ENCODE results near the gene VPS26A. TPM values are rescaled to one million over a fixed set of nuclear protein-coding genes. Genes with fewer than 3 reads are reported as not detected.

Gene VPS26A
- total and polyA plus RNA-seq, 2 donors (not counting 3 experiments of a cell fraction or from before 2014, with no cell fraction given): 11.7 to 60.3 TPM

DNA sequence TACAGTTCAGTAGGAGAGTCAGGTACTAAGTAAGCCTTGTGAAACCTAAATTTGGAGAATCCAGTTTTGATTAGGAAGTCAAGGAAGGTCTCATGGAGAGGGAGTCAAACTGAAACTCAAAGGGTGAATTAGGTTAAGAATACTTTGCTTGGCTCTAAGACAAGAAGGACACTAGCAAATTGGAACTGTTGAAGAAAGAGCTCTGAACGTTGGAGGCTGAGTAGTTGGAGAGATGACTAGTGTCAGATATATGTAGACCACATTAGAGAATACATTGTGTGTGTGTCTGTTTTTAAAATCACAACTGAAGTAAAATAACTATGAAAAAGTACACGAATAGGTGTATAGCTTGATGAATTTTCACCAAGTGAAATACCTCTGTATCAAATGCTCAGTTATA is 6.3 kb downstream of the VPS26A start:
- Histone ChIP-seq H3K27me3 (ENCODE audit: control insufficient read depth in 2 of 2, insufficient read depth in 2 of 2, low read length in 2 of 2) (no peaks in the 10 kb centered on the region), H2AFZ (ENCODE audit: low read depth, low read length) (no peak overlapping the region), H3K27ac (ENCODE audit: insufficient read depth, low read depth, low read length) (no peak overlapping the region), H3K36me3 (ENCODE audit: control insufficient read depth in 2 of 2, extremely low read depth in 1 of 2, insufficient read depth in 2 of 2, low read length in 2 of 2) (peaks cover 5 to 8% of the 10 kb centered on the region in 2 experiments), H3K9ac (replicated peaks; ENCODE audit: extremely low read depth, insufficient read depth, low read length) (no peak overlapping the region), H3K4me1 (ENCODE audit: control insufficient read depth, extremely low read depth, insufficient read depth, low read length) (peaks cover 7% of the 10 kb centered on the region), H3K4me3 (replicated peaks in 1 of 3; ENCODE audit: insufficient read depth in 1 of 3, low read depth in 1 of 3, low read length in 3 of 3) (no peak overlapping the region), H3K9me3 (replicated peaks; ENCODE audit: control insufficient read depth, insufficient read depth, low read length) (no peaks in the 10 kb centered on the region), H4K20me1 (replicated peaks; ENCODE audit: control insufficient read depth, extremely low read depth, insufficient read depth, low read length) (peaks cover 7% of the 10 kb centered on the region), H3K9me1 (replicated peaks; ENCODE audit: control insufficient read depth, extremely low read depth, insufficient read depth, low read length) (no peaks in the 10 kb centered on the region), H3K4me2 (ENCODE audit: insufficient read depth, low read length) (no peak overlapping the region), H3K79me2 (ENCODE audit: control insufficient read depth, insufficient read depth, low read length) (peaks cover 76% of the 10 kb centered on the region)
- TF ChIP-seq POLR2A (IDR thresholded peaks at IDR 0.05; ENCODE audit: low read depth, low read length): no peak
- TF ChIP-seq MAX (IDR thresholded peaks at IDR 0.05; ENCODE audit: insufficient read depth, insufficient read length): no peak
- no peak for TF ChIP-seq FOS (IDR thresholded peaks at IDR 0.05; ENCODE audit: borderline replicate concordance, insufficient read depth, low read length)
- no peak for TF ChIP-seq MYC (IDR thresholded peaks at IDR 0.05; ENCODE audit: low read depth, low read length)
- TF ChIP-seq GATA2 (IDR thresholded peaks at IDR 0.05; ENCODE audit: insufficient read depth, insufficient read length, low read depth, low read length): no peak
- no peak for TF ChIP-seq POLR2AphosphoS5 (IDR thresholded peaks at IDR 0.05; ENCODE audit: insufficient read depth, low read depth, low read length)
- POLR2A ChIA-PET: no interaction called here
- DNase-seq (ENCODE audit: low read depth, low spot score) (no peak), FAIRE-seq (no peak)
- BruUV-seq (replicated peaks): no TSS peak
- intact Hi-C loops (cut with micrococcal nuclease) (no loop called here), dilution Hi-C loops (cut with MboI; ENCODE audit: extremely low pct_ligation_motif_present, low sequenced_read_pairs) (no loop called here)
- CTCF ChIA-PET: interaction anchor here (1.2 kb wide), 1 partner anchor 125 kb away, joined by 3 read pairs; no protein-coding TSS in a partner anchor

DNA sequence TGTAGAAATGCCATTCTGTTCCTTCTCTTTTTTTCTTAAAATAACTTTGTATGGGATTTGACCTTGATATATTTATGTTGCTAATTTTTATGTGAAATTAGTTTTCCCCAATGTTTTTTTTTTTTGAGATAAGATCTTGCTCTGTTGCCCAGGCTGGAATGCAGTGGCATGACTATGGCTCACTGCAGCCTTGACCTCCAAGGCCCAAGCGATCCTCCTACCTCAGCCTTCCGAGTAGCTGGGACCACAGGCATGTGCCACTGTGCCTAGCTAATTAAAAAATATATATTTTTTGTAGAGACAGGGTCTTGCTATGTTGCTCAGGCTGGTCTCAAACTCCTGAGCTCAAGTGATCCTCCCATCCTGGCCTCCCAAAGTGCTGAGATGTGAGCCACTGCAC is 16.0 kb downstream of the VPS26A start:
- DNase-seq (ENCODE audit: low read depth, low spot score) (no peak), FAIRE-seq (no peak)
- Histone ChIP-seq H3K27ac (ENCODE audit: insufficient read depth, low read depth, low read length) (no peak overlapping the region), H3K79me2 (ENCODE audit: control insufficient read depth, insufficient read depth, low read length) (peaks cover 50% of the 10 kb centered on the region), H3K9me1 (replicated peaks; ENCODE audit: control insufficient read depth, extremely low read depth, insufficient read depth, low read length) (peaks cover 2% of the 10 kb centered on the region), H3K27me3 (ENCODE audit: control insufficient read depth in 2 of 2, insufficient read depth in 2 of 2, low read length in 2 of 2) (no peaks in the 10 kb centered on the region), H2AFZ (ENCODE audit: low read depth, low read length) (no peak overlapping the region), H3K9me3 (replicated peaks; ENCODE audit: control insufficient read depth, insufficient read depth, low read length) (no peaks in the 10 kb centered on the region), H4K20me1 (replicated peaks; ENCODE audit: control insufficient read depth, extremely low read depth, insufficient read depth, low read length) (no peaks in the 10 kb centered on the region), H3K4me2 (ENCODE audit: insufficient read depth, low read length) (no peak overlapping the region), H3K4me1 (ENCODE audit: control insufficient read depth, extremely low read depth, insufficient read depth, low read length) (no peaks in the 10 kb centered on the region), H3K4me3 (replicated peaks in 1 of 3; ENCODE audit: insufficient read depth in 1 of 3, low read depth in 1 of 3, low read length in 3 of 3) (no peak overlapping the region), H3K36me3 (ENCODE audit: control insufficient read depth in 2 of 2, extremely low read depth in 1 of 2, insufficient read depth in 2 of 2, low read length in 2 of 2) (peaks cover under 1 to 3% of the 10 kb centered on the region in 2 experiments), H3K9ac (replicated peaks; ENCODE audit: extremely low read depth, insufficient read depth, low read length) (no peak overlapping the region)
- ChIA-PET POLR2A (no interaction called here), CTCF (no interaction called here)
- intact Hi-C loops (cut with micrococcal nuclease): no loop called here
- dilution Hi-C loops (cut with MboI; ENCODE audit: extremely low pct_ligation_motif_present, low sequenced_read_pairs): no loop called here
- no TSS peak for BruUV-seq (replicated peaks)
- TF ChIP-seq FOS (IDR thresholded peaks at IDR 0.05; ENCODE audit: borderline replicate concordance, insufficient read depth, low read length): no peak
- TF ChIP-seq POLR2A (IDR thresholded peaks at IDR 0.05; ENCODE audit: low read depth, low read length): no peak
- TF ChIP-seq JUN (IDR thresholded peaks at IDR 0.05; ENCODE audit: borderline replicate concordance, insufficient read depth, insufficient read length, low read depth): no peak
- no peak for TF ChIP-seq GATA2 (IDR thresholded peaks at IDR 0.05; ENCODE audit: insufficient read depth, insufficient read length, low read depth, low read length)
